B cell (primary cell): Measurements from ENCODE around the gene FAM240B.

Experiments used
- EZH2 ChIP-seq: IDR thresholded peaks from 2 replicates; pipeline ENCODE4 v1.6.1; 2012; ENCODE audit warnings: borderline replicate concordance, low read depth, mild to moderate bottlenecking, moderate library complexity, low read length; ENCODE audit not compliant: insufficient read depth, poor library complexity, severe bottlenecking
- TF ChIP-seq, protein P1 (sequence below): fragments of 200-600 bp; IDR thresholded peaks from one replicate; pipeline ENCODE4 v1.8.0; 2022; ENCODE audit warnings: antibody characterized with exemption, mild to moderate bottlenecking

DNA sequence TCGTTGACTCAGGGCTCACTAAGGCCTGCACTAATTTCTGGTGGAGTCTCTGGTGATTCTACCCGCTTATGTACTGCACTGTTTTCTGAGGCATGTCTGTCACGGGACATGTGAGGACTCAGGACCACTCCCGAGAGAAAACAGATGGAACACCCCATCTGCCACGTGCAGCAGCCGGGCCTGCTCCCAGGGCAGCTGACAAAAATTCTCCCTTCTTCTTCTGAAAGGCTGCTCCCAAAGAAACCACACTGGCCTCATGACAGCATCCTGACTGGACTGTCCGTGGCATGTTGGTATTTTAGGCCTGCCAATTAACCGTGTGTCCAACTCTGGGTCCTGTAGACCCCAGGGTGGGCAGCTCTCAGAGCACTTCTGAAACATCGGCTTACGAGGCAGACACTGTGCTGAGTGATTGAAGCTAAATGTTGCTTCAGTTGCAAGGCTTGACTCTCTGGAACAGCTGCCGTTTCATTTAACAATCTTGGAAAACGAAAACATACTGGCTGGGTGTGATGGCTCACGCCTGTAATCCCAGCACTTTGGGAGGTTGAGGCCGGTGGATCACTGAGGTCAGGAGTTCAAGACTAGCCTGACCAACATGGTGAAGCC is 39.0 kb downstream of the FAM240B start:
- TF ChIP-seq, protein P1, sequence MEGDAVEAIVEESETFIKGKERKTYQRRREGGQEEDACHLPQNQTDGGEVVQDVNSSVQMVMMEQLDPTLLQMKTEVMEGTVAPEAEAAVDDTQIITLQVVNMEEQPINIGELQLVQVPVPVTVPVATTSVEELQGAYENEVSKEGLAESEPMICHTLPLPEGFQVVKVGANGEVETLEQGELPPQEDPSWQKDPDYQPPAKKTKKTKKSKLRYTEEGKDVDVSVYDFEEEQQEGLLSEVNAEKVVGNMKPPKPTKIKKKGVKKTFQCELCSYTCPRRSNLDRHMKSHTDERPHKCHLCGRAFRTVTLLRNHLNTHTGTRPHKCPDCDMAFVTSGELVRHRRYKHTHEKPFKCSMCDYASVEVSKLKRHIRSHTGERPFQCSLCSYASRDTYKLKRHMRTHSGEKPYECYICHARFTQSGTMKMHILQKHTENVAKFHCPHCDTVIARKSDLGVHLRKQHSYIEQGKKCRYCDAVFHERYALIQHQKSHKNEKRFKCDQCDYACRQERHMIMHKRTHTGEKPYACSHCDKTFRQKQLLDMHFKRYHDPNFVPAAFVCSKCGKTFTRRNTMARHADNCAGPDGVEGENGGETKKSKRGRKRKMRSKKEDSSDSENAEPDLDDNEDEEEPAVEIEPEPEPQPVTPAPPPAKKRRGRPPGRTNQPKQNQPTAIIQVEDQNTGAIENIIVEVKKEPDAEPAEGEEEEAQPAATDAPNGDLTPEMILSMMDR = no peak
- no peak for TF ChIP-seq EZH2
